DMS79 treated with DMSO at 0.1 percent for 48 hours (cell line): Measurements from ENCODE around the gene NUTM2E.
A peak's percentile ranks its signal among the peaks of the same experiment; 100 is the strongest.
"Not testable (repeated sequence)": the region's sequence is repeated elsewhere in the genome, so short reads cannot be mapped to it uniquely, and the experiment has no call there.

Experiments used
- DNase-seq: peaks from one replicate; lab custom pipeline; 2025; lab: John Stamatoyannopoulos, UW

Gene NUTM2E, protein sequence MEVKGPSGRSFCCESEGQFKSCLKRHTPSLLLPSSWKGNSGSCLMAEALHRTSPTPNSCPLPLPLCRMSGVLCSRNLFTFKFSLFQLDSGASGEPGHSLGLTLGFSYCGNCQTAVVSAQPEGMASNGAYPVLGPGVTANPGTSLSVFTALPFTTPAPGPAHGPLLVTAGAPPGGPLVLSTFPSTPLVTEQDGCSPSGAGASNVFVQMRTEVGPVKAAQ (N-terminal part only)

GRCh38 chr10:79826496-79827215 lies at the start of gene NUTM2E:
TSS of gene NUTM2E (plus strand) at chr10:79826739. CDS start at chr10:79841741, 15,002 bp downstream.
- peak; percentile 31 for DNase-seq

- DNase-seq: not testable (repeated sequence)
These were observed 48.5 kb upstream of the NUTM2E start for GRCh38 chr10:79777997-79778396.

GRCh38 chr10:79779310-79779938 lies 47.1 kb upstream of the NUTM2E start:
- not testable (repeated sequence) for DNase-seq

GRCh38 chr10:79779992-79780391 lies 46.5 kb upstream of the NUTM2E start:
- DNase-seq: not testable (repeated sequence)

DNA sequence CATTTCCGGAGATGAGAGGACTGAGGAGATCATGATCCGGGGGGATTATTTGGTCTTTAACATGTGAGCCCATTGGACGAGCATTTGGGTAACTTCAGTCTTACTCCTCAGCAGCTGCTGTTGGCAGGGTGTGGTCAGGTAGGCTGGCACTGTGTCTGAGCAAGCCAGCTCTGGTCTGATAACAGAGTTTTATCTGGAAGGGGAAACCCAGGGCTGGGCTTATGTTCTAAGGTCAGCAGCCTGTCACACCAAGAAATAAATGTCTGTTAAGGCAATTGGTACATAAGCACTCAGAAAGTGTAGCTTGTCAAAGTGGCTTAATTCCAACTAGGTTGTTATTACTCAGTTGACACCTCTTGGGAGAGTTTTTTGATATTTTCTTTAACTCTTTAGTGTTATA lies 45.0 kb upstream of the NUTM2E start:
- not testable (repeated sequence) for DNase-seq

DNA sequence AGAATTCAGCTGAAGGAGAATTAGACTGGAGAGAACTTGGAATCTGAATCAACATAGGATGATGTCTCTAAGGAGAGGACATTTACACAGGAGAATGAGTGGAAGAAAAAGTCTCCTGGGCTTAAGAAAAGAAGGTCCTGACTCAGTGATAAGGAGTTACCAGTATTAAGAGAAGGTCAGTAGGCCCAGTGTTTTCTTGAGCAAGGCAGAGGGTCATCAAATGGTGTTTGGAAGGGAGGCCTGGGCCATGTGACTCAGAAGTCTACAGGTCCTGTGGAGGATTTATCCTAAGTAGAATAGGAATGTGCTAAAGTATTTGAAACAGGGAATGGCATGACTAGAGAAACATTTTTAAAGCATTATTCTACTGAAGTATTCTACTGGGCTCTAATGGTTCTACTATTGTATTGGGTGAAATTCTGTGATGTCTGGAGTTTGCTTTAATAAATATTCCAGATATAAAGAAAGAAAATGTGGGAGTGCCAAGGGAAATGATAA lies 39.0 kb upstream of the NUTM2E start:
- DNase-seq: not testable (repeated sequence)

GRCh38 chr10:79789351-79789750 lies 37.2 kb upstream of the NUTM2E start:
- not testable (repeated sequence) for DNase-seq

- not testable (repeated sequence) for DNase-seq
These were observed 34.5 kb upstream of the NUTM2E start for GRCh38 chr10:79791906-79792517.

- not testable (repeated sequence) for DNase-seq
These were observed 27.2 kb upstream of the NUTM2E start for GRCh38 chr10:79799337-79799736.

DNA sequence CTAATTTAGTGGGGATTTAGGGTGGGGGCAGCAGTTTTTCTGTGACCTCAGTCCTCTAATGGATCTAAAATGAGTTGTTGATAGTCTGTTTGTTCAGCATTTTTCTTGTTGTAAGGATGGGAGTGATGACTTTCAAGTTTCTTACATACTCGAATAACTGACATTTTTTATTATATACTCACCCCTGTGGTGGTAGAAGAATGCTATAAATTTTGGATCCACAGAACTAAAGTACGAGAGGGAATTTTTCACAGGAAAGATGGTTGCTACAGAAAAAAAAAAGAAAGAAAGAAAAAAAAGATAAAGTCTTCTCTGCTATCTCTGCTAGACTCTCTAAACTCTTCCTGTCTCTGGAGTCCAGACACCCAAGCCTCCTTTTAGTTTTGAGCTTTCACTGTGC lies 20.7 kb upstream of the NUTM2E start:
- not testable (repeated sequence) for DNase-seq

- DNase-seq: not testable (repeated sequence)
These were observed 14.6 kb upstream of the NUTM2E start for GRCh38 chr10:79811895-79812294.

DNA sequence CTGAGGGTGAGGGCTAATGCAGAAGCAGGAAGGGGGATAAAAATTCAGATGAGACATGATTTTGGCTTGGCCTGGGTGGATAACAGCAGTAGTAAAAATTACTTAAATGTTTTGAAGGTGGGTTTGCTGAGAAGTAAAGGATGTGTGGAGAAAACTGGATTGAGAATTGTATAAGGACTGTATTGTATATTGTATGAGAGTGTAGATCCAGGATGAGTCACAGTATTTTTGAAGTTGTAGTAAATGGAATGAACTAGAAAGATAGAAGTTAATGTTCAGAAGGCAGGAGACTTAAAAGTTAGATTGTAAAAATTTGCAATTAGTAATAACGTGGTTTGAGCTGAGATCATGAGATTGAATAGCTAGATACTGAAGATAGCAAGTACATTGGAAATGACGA lies 10.2 kb upstream of the NUTM2E start:
- DNase-seq: not testable (repeated sequence)

DNA sequence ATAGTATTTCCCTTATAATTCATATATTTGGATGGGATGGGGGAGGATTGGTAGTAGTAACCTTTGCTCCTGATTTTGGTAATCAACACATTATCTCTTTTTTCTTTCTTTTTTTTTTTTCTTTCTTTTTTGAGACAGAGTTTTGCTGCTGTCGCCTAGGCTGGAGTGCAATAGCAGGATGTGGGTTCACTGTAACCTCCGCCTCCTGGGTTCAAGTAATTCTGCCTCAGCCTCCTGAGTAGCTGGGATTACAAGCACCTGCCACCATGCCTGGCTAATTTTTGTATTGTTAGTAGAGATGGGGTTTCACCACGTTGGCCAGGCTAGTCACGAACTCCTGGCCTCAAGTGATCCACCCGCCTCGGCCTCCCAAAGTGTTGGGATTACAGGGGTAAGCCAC lies 3.2 kb upstream of the NUTM2E start:
- DNase-seq: not testable (repeated sequence)

- not testable (repeated sequence) for DNase-seq
These were observed 940 bp upstream of the NUTM2E start for GRCh38 chr10:79825587-79826011.

GRCh38 chr10:79826131-79826495 lies 426 bp upstream of the NUTM2E start:
- DNase-seq: not testable (repeated sequence)

DNA sequence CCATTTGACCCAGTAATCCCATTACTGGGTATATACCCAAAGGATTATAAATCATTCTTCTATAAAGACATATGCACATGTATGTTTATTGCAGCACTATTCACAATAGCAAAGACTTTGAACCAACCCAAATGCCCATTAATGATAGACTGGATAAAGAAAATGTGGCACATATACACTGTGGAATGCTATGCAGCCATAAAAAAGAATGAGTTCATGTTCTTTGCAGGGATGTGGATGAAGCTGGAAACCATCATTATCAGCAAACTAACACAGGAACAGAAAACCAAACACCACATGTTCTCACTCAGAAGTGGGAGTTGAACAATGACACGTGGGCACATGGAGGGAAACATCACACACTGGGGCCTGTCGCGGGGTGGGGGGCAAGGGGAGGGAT lies 7.3 kb downstream of the NUTM2E start:
- DNase-seq: not testable (repeated sequence)

- DNase-seq: not testable (repeated sequence)
These were observed 9.4 kb downstream of the NUTM2E start for GRCh38 chr10:79835891-79836290.

DNA sequence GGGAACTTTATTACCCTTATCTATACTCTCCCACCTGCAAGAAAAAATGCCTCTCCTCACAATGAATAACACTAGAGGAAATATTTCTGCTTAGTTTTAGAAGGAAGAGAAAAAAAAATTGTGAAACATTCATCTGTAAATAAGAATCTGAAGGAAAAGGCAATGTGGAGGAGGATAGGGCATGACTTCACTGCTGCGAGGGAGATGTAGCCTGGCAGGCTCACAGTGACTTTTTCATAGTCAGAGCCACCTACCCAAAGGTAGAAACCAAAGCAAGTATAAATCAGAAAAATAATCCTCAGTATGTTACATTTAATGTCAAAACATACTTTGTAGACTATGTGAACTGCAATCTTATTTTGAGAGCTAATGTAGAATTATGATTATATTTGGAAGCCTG lies 10.4 kb downstream of the NUTM2E start:
- not testable (repeated sequence) for DNase-seq

- DNase-seq: not testable (repeated sequence)
These were observed 11.9 kb downstream of the NUTM2E start for GRCh38 chr10:79838441-79838840.

DNA sequence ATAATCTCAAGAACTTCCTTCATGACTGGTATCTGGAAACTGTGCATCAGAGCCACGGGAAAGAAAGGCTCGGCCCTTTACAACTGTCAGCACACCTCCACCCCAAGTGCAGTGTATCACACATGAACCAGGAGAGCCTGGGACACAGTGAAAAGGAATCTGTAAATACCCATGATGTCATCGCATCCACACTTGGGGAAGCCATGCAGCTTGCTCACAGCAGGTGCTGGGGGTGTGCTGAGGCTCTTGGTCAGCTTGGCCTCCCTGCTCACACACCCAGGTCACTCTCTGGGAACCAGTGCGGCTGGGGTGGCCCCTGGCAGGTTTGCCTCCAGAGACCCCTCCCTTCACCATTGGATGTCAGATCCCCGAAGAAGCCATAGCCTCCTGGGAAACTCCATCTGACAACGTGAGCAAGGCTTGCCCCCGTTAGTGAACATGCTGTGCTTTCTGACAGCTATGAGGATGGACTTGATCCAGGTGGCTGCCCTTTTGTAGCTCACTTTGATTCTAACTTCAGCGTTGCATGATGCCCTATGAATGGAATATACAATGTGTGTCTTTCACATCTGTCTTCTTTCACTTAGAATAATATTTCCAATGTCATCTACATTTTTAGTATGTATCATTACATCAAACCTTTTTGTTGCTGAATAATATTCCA lies 26.8 kb downstream of the NUTM2E start:
- not testable (repeated sequence) for DNase-seq

GRCh38 chr10:79862269-79862668 lies 35.7 kb downstream of the NUTM2E start:
- not testable (repeated sequence) for DNase-seq

- not testable (repeated sequence) for DNase-seq
These were observed 36.3 kb downstream of the NUTM2E start for GRCh38 chr10:79862803-79863202.
